Endodermal cell (in vitro differentiated cells): ENCODE data around the gene CLIC4. TPM values are rescaled to one million over a fixed set of nuclear protein-coding genes. Genes with fewer than 3 reads are reported as not detected.

Source experiments
- DNase-seq: peaks from one replicate; pipeline ENCODE4 v3.0.0-alpha.2; 2017
- H3K27ac ChIP-seq: 2 replicates; pipeline ENCODE4 v1.5.1; 2013; ENCODE audit warnings: mild to moderate bottlenecking, low read depth, low read length, moderate library complexity
- H3K27me3 ChIP-seq: 2 replicates; pipeline ENCODE4 v1.6.1; 2013; ENCODE audit warnings: mild to moderate bottlenecking, low read length, moderate library complexity; ENCODE audit not compliant: insufficient read depth, control insufficient read depth, poor library complexity, severe bottlenecking
- H3K36me3 ChIP-seq: 2 replicates; pipeline ENCODE4 v1.7.0; 2013; ENCODE audit warnings: mild to moderate bottlenecking, low read length, moderate library complexity; ENCODE audit not compliant: control insufficient read depth, insufficient read depth
- H3K4me1 ChIP-seq: one replicate; pipeline ENCODE4 v1.7.0; 2013; ENCODE audit warnings: low read length; ENCODE audit not compliant: control insufficient read depth, insufficient read depth
- H3K4me3 ChIP-seq: 2 replicates; pipeline ENCODE4 v1.5.1; 2013; ENCODE audit warnings: mild to moderate bottlenecking, low read length, moderate library complexity
- H3K9ac ChIP-seq: 2 replicates; pipeline ENCODE4 v1.6.1; 2013; ENCODE audit warnings: mild to moderate bottlenecking, low read length, moderate library complexity; ENCODE audit not compliant: poor library complexity, severe bottlenecking; ENCODE audit errors: extremely low read depth
- H3K9me3 ChIP-seq: 2 replicates; pipeline ENCODE4 v1.6.1; 2013; ENCODE audit warnings: mild to moderate bottlenecking, low read length, moderate library complexity; ENCODE audit not compliant: control insufficient read depth
- H3K27ac Mint-ChIP-seq: 2 replicates; pipeline ENCODE4 v1.8.0; 2020; ENCODE audit warnings: mixed read lengths
- H3K27me3 Mint-ChIP-seq: 2 replicates; pipeline ENCODE4 v1.8.0; 2021; ENCODE audit warnings: mild to moderate bottlenecking, mixed read lengths; ENCODE audit not compliant: insufficient read depth
- H3K36me3 Mint-ChIP-seq: 2 replicates; pipeline ENCODE4 v1.8.0; 2020; ENCODE audit warnings: low read depth, mixed read lengths
- H3K4me1 Mint-ChIP-seq: 2 replicates; pipeline ENCODE4 v1.8.0; 2020; ENCODE audit warnings: mixed read lengths
- H3K4me3 Mint-ChIP-seq: 2 replicates; pipeline ENCODE4 v1.8.0; 2020; ENCODE audit warnings: mild to moderate bottlenecking, moderate library complexity, mixed read lengths
- H3K9me3 Mint-ChIP-seq: 2 replicates; pipeline ENCODE4 v1.8.0; 2020; ENCODE audit warnings: mild to moderate bottlenecking, mixed read lengths
- CTCF ChIP-seq: fragments of 200-600 bp; sonication (generic); conservative IDR thresholded peaks from 2 replicates; pipeline ENCODE4 v1.5.0; 2021; ENCODE audit warnings: antibody characterized with exemption, mild to moderate bottlenecking
- WGBS, 2 experiments: methylation state at CpG; one replicate each; pipeline versions ENCODE4 v1.1.5 to v1.1.7; 2013; ENCODE audit warnings: missing lambda C conversion rate in 2 of 2, mixed read lengths in 1 of 2; ENCODE audit not compliant: insufficient coverage in 1 of 2, insufficient read length in 1 of 2; 5-methylcytosine and 5-hydroxymethylcytosine counted together
- total RNA-seq, 2 donors: library from RNA; stranded (reverse); fragmentation: NEBNext Ultra II Directional in 1 of 2; extraction: Animal tissue kit (Norgen Biotek cat#: 25700) in 1 of 2; gene quantifications; 2 replicates in 1 of 2; 3 replicates in 1 of 2; pipeline ENCODE4 v1.2.1, GENCODE V29; 2021

Gene CLIC4
- total RNA-seq, 2 donors from 2014 or later: 119 to 146 TPM

GRCh38 chr1:24714859-24715520, 30.3 kb upstream of the CLIC4 start:
- H3K36me3 ChIP-seq: no peaks in the 10 kb centered on the region
- Mint-ChIP-seq H3K9me3 (no peaks in the 10 kb centered on the region), H3K27ac (no peak overlapping the region), H3K36me3 (no peaks in the 10 kb centered on the region), H3K27me3 (no peaks in the 10 kb centered on the region), H3K4me3 (no peak overlapping the region), H3K4me1 (peaks cover 18% of the 10 kb centered on the region)
- H3K4me3 ChIP-seq: no peak overlapping the region
- H3K9ac ChIP-seq: no peak overlapping the region
- no peak for TF ChIP-seq CTCF
- DNase-seq: no peak
- H3K4me1 ChIP-seq: peaks cover 5% of the 10 kb centered on the region
- no peaks in the 10 kb centered on the region for H3K9me3 ChIP-seq
- no peak overlapping the region for H3K27ac ChIP-seq
- no peaks in the 10 kb centered on the region for H3K27me3 ChIP-seq
- 95 to 96% methylated on average over 4 to 8 of the region's 8 CpGs for WGBS, 2 experiments

DNA sequence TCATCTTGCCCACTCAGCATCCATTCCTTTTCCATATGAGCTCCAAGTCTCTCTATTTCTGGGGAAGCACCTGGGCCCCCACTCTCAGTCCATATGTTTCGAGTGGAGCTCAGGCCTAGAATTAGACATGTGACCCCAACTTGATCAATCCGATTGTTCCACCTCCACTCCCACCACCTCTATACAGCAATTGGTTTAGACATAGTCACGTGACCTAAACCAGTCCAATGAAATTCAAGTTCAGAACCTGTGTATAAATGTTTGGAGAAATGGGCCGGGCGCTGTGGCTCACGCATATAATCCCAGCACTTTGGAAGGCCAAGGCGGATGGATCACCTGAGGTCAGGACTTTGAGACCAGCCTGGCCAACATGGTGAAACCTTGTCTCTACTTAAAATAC, 29.6 kb upstream of the CLIC4 start:
- Histone ChIP-seq H3K9ac (no peak overlapping the region), H3K27ac (no peak overlapping the region), H3K36me3 (no peaks in the 10 kb centered on the region), H3K4me3 (no peak overlapping the region), H3K9me3 (no peaks in the 10 kb centered on the region), H3K27me3 (no peaks in the 10 kb centered on the region), H3K4me1 (peaks cover 5% of the 10 kb centered on the region)
- Mint-ChIP-seq H3K27ac (no peak overlapping the region), H3K27me3 (no peaks in the 10 kb centered on the region), H3K4me3 (no peak overlapping the region), H3K4me1 (peaks cover 18% of the 10 kb centered on the region), H3K36me3 (no peaks in the 10 kb centered on the region), H3K9me3 (peaks cover 2% of the 10 kb centered on the region)
- DNase-seq: no peak
- TF ChIP-seq CTCF: no peak
- WGBS, 2 experiments: 90 to 97% methylated on average over 5 to 7 of the region's 7 CpGs

GRCh38 chr1:24717887-24718650, 27.2 kb upstream of the CLIC4 start:
- 95 to 100% methylated on average over 4 to 8 of the region's 8 CpGs for WGBS, 2 experiments
- H3K4me1 ChIP-seq: peaks cover 5% of the 10 kb centered on the region
- no peaks in the 10 kb centered on the region for H3K27me3 ChIP-seq
- no peak overlapping the region for H3K4me3 Mint-ChIP-seq
- H3K4me3 ChIP-seq: no peak overlapping the region
- peaks cover 18% of the 10 kb centered on the region for H3K4me1 Mint-ChIP-seq
- H3K9ac ChIP-seq: no peak overlapping the region
- H3K9me3 Mint-ChIP-seq: peaks cover 9% of the 10 kb centered on the region
- no peaks in the 10 kb centered on the region for H3K36me3 ChIP-seq
- H3K27ac ChIP-seq: no peak overlapping the region
- no peak for DNase-seq
- no peaks in the 10 kb centered on the region for H3K9me3 ChIP-seq
- H3K36me3 Mint-ChIP-seq: no peaks in the 10 kb centered on the region
- H3K27ac Mint-ChIP-seq: no peak overlapping the region
- no peaks in the 10 kb centered on the region for H3K27me3 Mint-ChIP-seq
- no peak for TF ChIP-seq CTCF
